Measurements from ENCODE around the gene LAMA4.

GRCh38 chr6:112096901-112097300 lies 157.5 kb downstream of the LAMA4 start:
- TF ChIP-seq CTCF (IDR thresholded peaks at IDR 0.05) (no peak), ZFX (IDR thresholded peaks at IDR 0.05; ENCODE audit: borderline replicate concordance) (no peak)
